HepG2 (cell line): ENCODE results near the gene TMPO. TPM values are rescaled to one million over a fixed set of nuclear protein-coding genes. Genes with fewer than 3 reads are reported as not detected.

Experiments used
- FOSL2 ChIP-seq: sonication (generic); formaldehyde crosslinking; IDR thresholded peaks from 2 replicates; pipeline ENCODE4 v1.4.0; 2020; ENCODE audit warnings: missing genetic modification reagents
- MTF2 ChIP-seq: sonication (generic); formaldehyde crosslinking; IDR thresholded peaks from 2 replicates; pipeline ENCODE4 v1.5.0; 2020; ENCODE audit warnings: missing genetic modification reagents, borderline replicate concordance
- RARA ChIP-seq: IDR thresholded peaks from 2 replicates; pipeline ENCODE4 v1.6.1; 2016; ENCODE audit warnings: missing genetic modification reagents, missing compliant biosample characterization
- SP4 ChIP-seq: sonication (generic); formaldehyde crosslinking; IDR thresholded peaks from 2 replicates; pipeline ENCODE4 v1.8.1; 2023; ENCODE audit warnings: mild to moderate bottlenecking, missing genetic modification reagents
- SP5 ChIP-seq: IDR thresholded peaks from 2 replicates; pipeline ENCODE4 v1.6.1; 2016; ENCODE audit warnings: low read depth, borderline replicate concordance
- TBL1XR1 ChIP-seq: fragments of 150-350 bp; IDR thresholded peaks from 2 replicates; pipeline ENCODE4 v1.6.1; 2014; ENCODE audit warnings: borderline replicate concordance, low read length; ENCODE audit not compliant: partially characterized antibody
- YEATS2 ChIP-seq: sonication (generic); formaldehyde crosslinking; IDR thresholded peaks from 2 replicates; pipeline ENCODE4 v1.4.0; 2020; ENCODE audit warnings: missing genetic modification reagents, borderline replicate concordance
- ZFP41 ChIP-seq: sonication (generic); formaldehyde crosslinking; IDR thresholded peaks from 2 replicates; pipeline ENCODE4 v1.4.0; 2020; ENCODE audit warnings: mild to moderate bottlenecking, missing genetic modification reagents, borderline replicate concordance
- ZMYM4 ChIP-seq: sonication (generic); formaldehyde crosslinking; IDR thresholded peaks from 2 replicates; pipeline ENCODE4 v1.8.1; 2023; ENCODE audit warnings: mild to moderate bottlenecking, missing genetic modification reagents
- ZNF550 ChIP-seq: sonication (generic); formaldehyde crosslinking; IDR thresholded peaks from 2 replicates; pipeline ENCODE4 v1.4.0; 2020; ENCODE audit warnings: mild to moderate bottlenecking, missing genetic modification reagents, borderline replicate concordance
- ZNF605 ChIP-seq: sonication (generic); formaldehyde crosslinking; IDR thresholded peaks from 2 replicates; pipeline ENCODE4 v1.8.0; 2022; ENCODE audit warnings: mild to moderate bottlenecking, missing genetic modification reagents
- polyA plus RNA-seq, 8 experiments: library from polyadenylated mRNA; depleted of rRNA in 3 of 8; stranded (reverse) in 7 of 8; unstranded in 1 of 8; fragments of >200 nt; fragmentation: Illumina TruSeq in 4 of 8; extraction: Trizol in 4 of 8; gene quantifications; 2 replicates each; pipeline versions ENCODE4 v1.2.1 to v1.2.3, GENCODE V29; 2011 to 2016; ENCODE audit warnings: low read depth in 4 of 8, missing spikeins in 1 of 8, mixed read lengths in 1 of 8; ENCODE audit not compliant: insufficient read depth in 1 of 8
- total RNA-seq, 5 experiments: library from RNA; depleted of rRNA; stranded (reverse); fragments of >200 nt; fragmentation: Illumina TruSeq; extraction: Trizol; gene quantifications; 2 replicates each; pipeline ENCODE4 v1.2.3, GENCODE V29; 2016; ENCODE audit warnings: low read depth in 1 of 5
- TF ChIP-seq, protein P1 (sequence below): sonication (generic); formaldehyde crosslinking; IDR thresholded peaks from 2 replicates; pipeline ENCODE4 v1.8.1; 2022; ENCODE audit warnings: low read depth, mild to moderate bottlenecking, missing genetic modification reagents
- TF ChIP-seq, protein P2 (sequence below): IDR thresholded peaks from 2 replicates; pipeline ENCODE4 v1.6.1; 2016; ENCODE audit warnings: missing genetic modification reagents, missing compliant biosample characterization
- TF ChIP-seq, protein P3 (sequence below): IDR thresholded peaks from 2 replicates; pipeline ENCODE4 v1.6.1; 2012; ENCODE audit warnings: low read depth, low read length, improper control_type of control experiment
- TF ChIP-seq, protein P4 (sequence below), 2 experiments: sonication (generic) in 1 of 2; formaldehyde crosslinking in 1 of 2; IDR thresholded peaks; 2 replicates each; pipeline versions ENCODE4 v1.4.0 to v1.6.1; 2018 to 2020; ENCODE audit warnings: missing genetic modification reagents in 2 of 2, borderline replicate concordance in 1 of 2, low read depth in 1 of 2, mild to moderate bottlenecking in 1 of 2, missing biosample characterization in 1 of 2
- TF ChIP-seq, protein P5 (sequence below): sonication (generic); formaldehyde crosslinking; IDR thresholded peaks from 2 replicates; pipeline ENCODE4 v1.5.0; 2020; ENCODE audit warnings: mild to moderate bottlenecking, missing genetic modification reagents, moderate library complexity
- TF ChIP-seq, protein P6 (sequence below): sonication (generic); formaldehyde crosslinking; IDR thresholded peaks from 2 replicates; pipeline ENCODE4 v1.4.0; 2020; ENCODE audit warnings: missing genetic modification reagents, mild to moderate bottlenecking, borderline replicate concordance

The TMPO gene
- total and polyA plus RNA-seq, 2 of the 13 experiments (the other 11 are each of a cell fraction or from before 2014, with no cell fraction given), result 24.2 to 167 TPM

DNA sequence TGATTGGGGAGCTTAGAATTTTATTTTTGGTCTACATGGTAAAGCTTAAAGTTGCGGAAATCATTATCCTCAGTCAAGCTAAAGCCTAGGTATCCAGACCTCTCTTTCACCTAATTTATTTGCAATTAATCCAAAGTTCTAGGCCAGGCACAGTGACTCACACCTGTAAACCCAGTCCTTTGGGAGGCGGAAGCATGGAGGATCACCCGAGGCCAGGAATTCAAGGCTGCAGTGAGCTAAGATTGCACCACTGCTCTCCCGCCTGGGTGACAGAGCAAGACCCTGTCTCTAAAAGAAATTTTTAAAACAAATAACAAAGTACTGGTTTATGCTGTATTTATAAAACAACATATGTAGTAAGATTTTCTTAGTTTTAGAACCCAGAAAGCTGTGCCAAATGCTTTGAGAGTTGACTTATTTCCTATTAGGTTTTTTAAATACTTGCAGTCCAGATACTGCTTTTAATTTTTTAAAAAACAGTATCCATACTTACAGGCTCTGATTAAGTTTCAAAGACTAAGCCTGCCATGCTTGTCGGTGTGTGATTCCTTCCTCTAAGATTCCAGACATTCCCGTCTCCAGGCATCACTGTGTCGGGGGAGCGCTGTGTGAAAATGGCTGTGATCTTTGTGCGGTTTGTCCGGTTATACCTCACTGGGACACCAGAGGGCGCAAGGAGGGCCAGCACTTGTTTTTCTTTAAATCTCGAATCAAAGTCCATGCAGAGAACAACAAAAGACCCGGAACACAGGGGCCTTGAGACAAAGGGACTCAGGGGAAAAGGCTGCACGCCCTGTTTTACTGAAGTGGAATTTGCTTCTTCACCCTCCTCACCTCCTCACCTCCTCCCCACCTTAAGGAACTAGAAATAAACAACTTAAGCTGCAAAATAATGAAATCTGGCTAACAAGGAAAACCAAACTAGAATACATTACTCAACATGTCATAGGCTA, 24.6 kb upstream of the TMPO start (continued):
- TF ChIP-seq, protein P1, sequence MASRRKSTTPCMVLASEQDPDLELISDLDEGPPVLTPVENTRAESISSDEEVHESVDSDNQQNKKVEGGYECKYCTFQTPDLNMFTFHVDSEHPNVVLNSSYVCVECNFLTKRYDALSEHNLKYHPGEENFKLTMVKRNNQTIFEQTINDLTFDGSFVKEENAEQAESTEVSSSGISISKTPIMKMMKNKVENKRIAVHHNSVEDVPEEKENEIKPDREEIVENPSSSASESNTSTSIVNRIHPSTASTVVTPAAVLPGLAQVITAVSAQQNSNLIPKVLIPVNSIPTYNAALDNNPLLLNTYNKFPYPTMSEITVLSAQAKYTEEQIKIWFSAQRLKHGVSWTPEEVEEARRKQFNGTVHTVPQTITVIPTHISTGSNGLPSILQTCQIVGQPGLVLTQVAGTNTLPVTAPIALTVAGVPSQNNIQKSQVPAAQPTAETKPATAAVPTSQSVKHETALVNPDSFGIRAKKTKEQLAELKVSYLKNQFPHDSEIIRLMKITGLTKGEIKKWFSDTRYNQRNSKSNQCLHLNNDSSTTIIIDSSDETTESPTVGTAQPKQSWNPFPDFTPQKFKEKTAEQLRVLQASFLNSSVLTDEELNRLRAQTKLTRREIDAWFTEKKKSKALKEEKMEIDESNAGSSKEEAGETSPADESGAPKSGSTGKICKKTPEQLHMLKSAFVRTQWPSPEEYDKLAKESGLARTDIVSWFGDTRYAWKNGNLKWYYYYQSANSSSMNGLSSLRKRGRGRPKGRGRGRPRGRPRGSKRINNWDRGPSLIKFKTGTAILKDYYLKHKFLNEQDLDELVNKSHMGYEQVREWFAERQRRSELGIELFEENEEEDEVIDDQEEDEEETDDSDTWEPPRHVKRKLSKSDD (CRISPR knock-in tag), result 0 out of 2 replicates have a peak, but pooled peaks have one; percentile 52
- TF ChIP-seq FOSL2 (CRISPR knock-in tag), result peak; percentile 79
- TF ChIP-seq, protein P2, sequence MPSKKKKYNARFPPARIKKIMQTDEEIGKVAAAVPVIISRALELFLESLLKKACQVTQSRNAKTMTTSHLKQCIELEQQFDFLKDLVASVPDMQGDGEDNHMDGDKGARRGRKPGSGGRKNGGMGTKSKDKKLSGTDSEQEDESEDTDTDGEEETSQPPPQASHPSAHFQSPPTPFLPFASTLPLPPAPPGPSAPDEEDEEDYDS, result peak; percentile 70
- no peak for TF ChIP-seq ZFP41 (CRISPR knock-in tag)
- TF ChIP-seq ZMYM4 (CRISPR knock-in tag), result peak; percentile 89
- TF ChIP-seq SP4 (CRISPR knock-in tag), result peak; percentile 45; the same call in 1 of the 2 replicates
- TF ChIP-seq TBL1XR1, result peak; percentile 49
- TF ChIP-seq, protein P3, sequence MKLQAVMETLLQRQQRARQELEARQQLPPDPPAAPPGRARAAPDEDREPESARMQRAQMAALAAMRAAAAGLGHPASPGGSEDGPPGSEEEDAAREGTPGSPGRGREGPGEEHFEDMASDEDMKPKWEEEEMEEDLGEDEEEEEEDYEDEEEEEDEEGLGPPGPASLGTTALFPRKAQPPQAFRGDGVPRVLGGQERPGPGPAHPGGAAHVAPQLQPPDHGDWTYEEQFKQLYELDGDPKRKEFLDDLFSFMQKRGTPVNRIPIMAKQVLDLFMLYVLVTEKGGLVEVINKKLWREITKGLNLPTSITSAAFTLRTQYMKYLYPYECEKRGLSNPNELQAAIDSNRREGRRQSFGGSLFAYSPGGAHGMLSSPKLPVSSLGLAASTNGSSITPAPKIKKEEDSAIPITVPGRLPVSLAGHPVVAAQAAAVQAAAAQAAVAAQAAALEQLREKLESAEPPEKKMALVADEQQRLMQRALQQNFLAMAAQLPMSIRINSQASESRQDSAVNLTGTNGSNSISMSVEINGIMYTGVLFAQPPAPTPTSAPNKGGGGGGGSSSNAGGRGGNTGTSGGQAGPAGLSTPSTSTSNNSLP, result peak; percentile 69; the same call in 1 of the 2 replicates
- TF ChIP-seq ZNF550 (CRISPR knock-in tag), result no peak
- TF ChIP-seq ZNF605, result peak; percentile 48
- TF ChIP-seq MTF2 (CRISPR knock-in tag), result no peak
- peak; percentile 24; the same call in 1 of the 2 replicates for TF ChIP-seq SP5 (CRISPR knock-in tag)
- TF ChIP-seq YEATS2 (CRISPR knock-in tag), result peak; percentile 60; the same call in 1 of the 2 replicates
- TF ChIP-seq, protein P4, sequence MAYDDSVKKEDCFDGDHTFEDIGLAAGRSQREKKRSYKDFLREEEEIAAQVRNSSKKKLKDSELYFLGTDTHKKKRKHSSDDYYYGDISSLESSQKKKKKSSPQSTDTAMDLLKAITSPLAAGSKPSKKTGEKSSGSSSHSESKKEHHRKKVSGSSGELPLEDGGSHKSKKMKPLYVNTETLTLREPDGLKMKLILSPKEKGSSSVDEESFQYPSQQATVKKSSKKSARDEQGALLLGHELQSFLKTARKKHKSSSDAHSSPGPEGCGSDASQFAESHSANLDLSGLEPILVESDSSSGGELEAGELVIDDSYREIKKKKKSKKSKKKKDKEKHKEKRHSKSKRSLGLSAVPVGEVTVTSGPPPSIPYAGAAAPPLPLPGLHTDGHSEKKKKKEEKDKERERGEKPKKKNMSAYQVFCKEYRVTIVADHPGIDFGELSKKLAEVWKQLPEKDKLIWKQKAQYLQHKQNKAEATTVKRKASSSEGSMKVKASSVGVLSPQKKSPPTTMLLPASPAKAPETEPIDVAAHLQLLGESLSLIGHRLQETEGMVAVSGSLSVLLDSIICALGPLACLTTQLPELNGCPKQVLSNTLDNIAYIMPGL (CRISPR knock-in tag; IDR thresholded peaks at IDR 0.05; ENCODE audit: borderline replicate concordance in 1 of 2, low read depth in 1 of 2), result peak; percentile 83 to 97
- TF ChIP-seq, protein P5, sequence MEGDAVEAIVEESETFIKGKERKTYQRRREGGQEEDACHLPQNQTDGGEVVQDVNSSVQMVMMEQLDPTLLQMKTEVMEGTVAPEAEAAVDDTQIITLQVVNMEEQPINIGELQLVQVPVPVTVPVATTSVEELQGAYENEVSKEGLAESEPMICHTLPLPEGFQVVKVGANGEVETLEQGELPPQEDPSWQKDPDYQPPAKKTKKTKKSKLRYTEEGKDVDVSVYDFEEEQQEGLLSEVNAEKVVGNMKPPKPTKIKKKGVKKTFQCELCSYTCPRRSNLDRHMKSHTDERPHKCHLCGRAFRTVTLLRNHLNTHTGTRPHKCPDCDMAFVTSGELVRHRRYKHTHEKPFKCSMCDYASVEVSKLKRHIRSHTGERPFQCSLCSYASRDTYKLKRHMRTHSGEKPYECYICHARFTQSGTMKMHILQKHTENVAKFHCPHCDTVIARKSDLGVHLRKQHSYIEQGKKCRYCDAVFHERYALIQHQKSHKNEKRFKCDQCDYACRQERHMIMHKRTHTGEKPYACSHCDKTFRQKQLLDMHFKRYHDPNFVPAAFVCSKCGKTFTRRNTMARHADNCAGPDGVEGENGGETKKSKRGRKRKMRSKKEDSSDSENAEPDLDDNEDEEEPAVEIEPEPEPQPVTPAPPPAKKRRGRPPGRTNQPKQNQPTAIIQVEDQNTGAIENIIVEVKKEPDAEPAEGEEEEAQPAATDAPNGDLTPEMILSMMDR (CRISPR knock-in tag), result peak; percentile 93
- TF ChIP-seq, protein P6, sequence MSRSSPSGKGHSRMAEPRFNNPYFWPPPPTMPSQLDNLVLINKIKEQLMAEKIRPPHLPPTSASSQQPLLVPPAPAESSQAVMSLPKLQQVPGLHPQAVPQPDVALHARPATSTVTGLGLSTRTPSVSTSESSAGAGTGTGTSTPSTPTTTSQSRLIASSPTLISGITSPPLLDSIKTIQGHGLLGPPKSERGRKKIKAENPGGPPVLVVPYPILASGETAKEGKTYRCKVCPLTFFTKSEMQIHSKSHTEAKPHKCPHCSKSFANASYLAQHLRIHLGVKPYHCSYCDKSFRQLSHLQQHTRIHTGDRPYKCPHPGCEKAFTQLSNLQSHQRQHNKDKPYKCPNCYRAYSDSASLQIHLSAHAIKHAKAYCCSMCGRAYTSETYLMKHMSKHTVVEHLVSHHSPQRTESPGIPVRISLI, result peak; percentile 67; the same call in 1 of the 2 replicates
- peak; percentile 56 for TF ChIP-seq RARA (CRISPR knock-in tag)
